DOHH2 (cell line): ENCODE data around the gene CCNA2.

Experiments
- H3F3A ChIP-seq: fragments of 200-600 bp; sonication (generic), shearing (Covaris generic); 2 replicates; pipeline ENCODE4 v1.6.0; 2016; ENCODE audit warnings: antibody characterized with exemption, mild to moderate bottlenecking; ENCODE audit not compliant: control insufficient read depth, insufficient read depth
- H3K27ac ChIP-seq: fragments of 200-600 bp; sonication (generic); 2 replicates; pipeline ENCODE4 v1.5.1; 2014; ENCODE audit warnings: low read depth, mild to moderate bottlenecking, low read length, moderate library complexity
- H3K27me3 ChIP-seq: fragments of 200-600 bp; sonication (generic); 2 replicates; pipeline ENCODE4 v1.6.1; 2014; ENCODE audit warnings: mild to moderate bottlenecking, low read length, mixed read lengths; ENCODE audit not compliant: control insufficient read depth
- H3K36me3 ChIP-seq: fragments of 200-600 bp; sonication (generic); 2 replicates; pipeline ENCODE4 v1.6.1; 2014; ENCODE audit warnings: mild to moderate bottlenecking, low read length, moderate library complexity, mixed read lengths; ENCODE audit not compliant: control insufficient read depth
- H3K4me1 ChIP-seq: fragments of 200-600 bp; sonication (generic); 2 replicates; pipeline ENCODE4 v1.6.1; 2014; ENCODE audit warnings: mild to moderate bottlenecking, low read length, mixed read lengths; ENCODE audit not compliant: control insufficient read depth
- H3K4me2 ChIP-seq: fragments of 200-600 bp; sonication (generic); 2 replicates; pipeline ENCODE4 v1.6.0; 2014; ENCODE audit warnings: mild to moderate bottlenecking, low read length, moderate library complexity
- H3K4me3 ChIP-seq: fragments of 200-600 bp; sonication (generic); 2 replicates; pipeline ENCODE4 v1.5.1; 2014; ENCODE audit warnings: mild to moderate bottlenecking, low read length, mixed read lengths
- H3K79me2 ChIP-seq: fragments of 200-600 bp; sonication (generic); 2 replicates; pipeline ENCODE4 v1.6.1; 2014; ENCODE audit warnings: mild to moderate bottlenecking, low read length, mixed read lengths; ENCODE audit not compliant: control insufficient read depth
- H3K9me2 ChIP-seq: fragments of 200-600 bp; sonication (generic); replicated peaks from 2 replicates; pipeline ENCODE4 v1.6.1; 2014; ENCODE audit warnings: mild to moderate bottlenecking, low read length, mixed read lengths; ENCODE audit not compliant: control insufficient read depth
- H3K9me3 ChIP-seq: fragments of 200-600 bp; sonication (generic); 2 replicates; pipeline ENCODE4 v1.6.1; 2014; ENCODE audit warnings: antibody characterized with exemption, low read length, mixed read lengths; ENCODE audit not compliant: control insufficient read depth, insufficient read depth
- H4K20me1 ChIP-seq: fragments of 200-600 bp; sonication (generic); 2 replicates; pipeline ENCODE4 v1.6.0; 2014; ENCODE audit warnings: low read depth, mild to moderate bottlenecking, antibody characterized with exemption, low read length, moderate library complexity; ENCODE audit not compliant: control insufficient read depth, insufficient read depth
- CTCF ChIP-seq: fragments of 200-600 bp; sonication (generic); IDR thresholded peaks from one replicate; pipeline ENCODE4 v1.5.1; 2014; ENCODE audit warnings: antibody characterized with exemption, mild to moderate bottlenecking, low read depth, low read length; ENCODE audit not compliant: poor library complexity, severe bottlenecking
- EZH2phosphoT487 ChIP-seq: fragments of 200-600 bp; sonication (generic); IDR thresholded peaks from 2 replicates; pipeline ENCODE4 v1.6.1; 2017; ENCODE audit warnings: borderline replicate concordance, mild to moderate bottlenecking, antibody characterized with exemption, low read length, moderate library complexity, mixed read lengths

The CCNA2 gene

GRCh38 chr4:121817006-121817405 lies 6.7 kb downstream of the CCNA2 start:
- Histone ChIP-seq H3K79me2 (peaks cover 65% of the 10 kb centered on the region), H3K9me2 (no peaks in the 10 kb centered on the region), H4K20me1 (0 out of 2 replicates have a peak, but pooled peaks cover 5% of the 10 kb centered on the region), H3K4me3 (no peak overlapping the region), H3K9me3 (no peaks in the 10 kb centered on the region), H3K4me1 (peaks cover 34% of the 10 kb centered on the region), H3K27ac (no peak overlapping the region), H3K4me2 (no peak overlapping the region), H3K27me3 (no peaks in the 10 kb centered on the region), H3F3A (peaks cover 70% of the 10 kb centered on the region), H3K36me3 (peaks cover 96% of the 10 kb centered on the region)
- TF ChIP-seq EZH2phosphoT487 (no peak), CTCF (no peak)

GRCh38 chr4:121814756-121815155 lies 8.9 kb downstream of the CCNA2 start:
- H3K27ac ChIP-seq, result no peak overlapping the region
- H3K4me2 ChIP-seq, result no peak overlapping the region
- no peak overlapping the region for H3K4me3 ChIP-seq
- H3K79me2 ChIP-seq, result peaks cover 43% of the 10 kb centered on the region
- no peaks in the 10 kb centered on the region for H3K9me2 ChIP-seq
- H3F3A ChIP-seq, result peaks cover 82% of the 10 kb centered on the region
- 0 out of 2 replicates have a peak, but pooled peaks cover 5% of the 10 kb centered on the region for H4K20me1 ChIP-seq
- no peaks in the 10 kb centered on the region for H3K9me3 ChIP-seq
- no peaks in the 10 kb centered on the region for H3K27me3 ChIP-seq
- H3K4me1 ChIP-seq, result peaks cover 17% of the 10 kb centered on the region
- TF ChIP-seq EZH2phosphoT487, result no peak
- no peak for TF ChIP-seq CTCF
- peaks cover 92% of the 10 kb centered on the region for H3K36me3 ChIP-seq

- Histone ChIP-seq H3K9me2 (no peaks in the 10 kb centered on the region), H3F3A (peaks cover 59% of the 10 kb centered on the region), H3K27ac (no peak overlapping the region; the same call in 1 of the 2 replicates), H4K20me1 (no peaks in the 10 kb centered on the region), H3K4me1 (no peaks in the 10 kb centered on the region), H3K79me2 (peaks cover 14% of the 10 kb centered on the region), H3K27me3 (no peaks in the 10 kb centered on the region), H3K36me3 (peaks cover 91% of the 10 kb centered on the region), H3K4me2 (no peak overlapping the region), H3K4me3 (no peak overlapping the region), H3K9me3 (no peaks in the 10 kb centered on the region)
- TF ChIP-seq EZH2phosphoT487 (no peak), CTCF (no peak)
Measured at GRCh38 chr4:121811122-121811521, 12.6 kb downstream of the CCNA2 start.

GRCh38 chr4:121806411-121806810 lies 17.3 kb downstream of the CCNA2 start:
- Histone ChIP-seq H3K27ac (no peak overlapping the region), H3K4me1 (peaks cover 14% of the 10 kb centered on the region), H4K20me1 (no peaks in the 10 kb centered on the region), H3K4me3 (no peak overlapping the region), H3K27me3 (no peaks in the 10 kb centered on the region), H3K9me2 (no peaks in the 10 kb centered on the region), H3K79me2 (peaks cover 45% of the 10 kb centered on the region), H3K36me3 (peaks cover 91% of the 10 kb centered on the region), H3F3A (peaks cover 13% of the 10 kb centered on the region), H3K4me2 (no peak overlapping the region), H3K9me3 (no peaks in the 10 kb centered on the region)
- TF ChIP-seq EZH2phosphoT487 (no peak), CTCF (no peak)
